Gastroesophageal sphincter (tissue), 4 donors: ENCODE data around the gene IRAK2. TPM values are rescaled to one million over a fixed set of nuclear protein-coding genes. Genes with fewer than 3 reads are reported as not detected.

ENCODE experiments used
- ATAC-seq: fragments of 150-250 bp; one replicate; pipeline ENCODE4 v1.9.1; 2016; ENCODE audit warnings: mild to moderate bottlenecking, moderate library complexity
- H3K27ac ChIP-seq, 4 donors: fragments of 200-600 bp; sonication (generic) in 3 of 4; 1 replicate in 3 of 4; 2 replicates in 1 of 4; pipeline ENCODE4 v1.5.1; 2016 to 2019
- H3K27me3 ChIP-seq: fragments of 200-600 bp; sonication (generic); one replicate; pipeline ENCODE4 v1.5.1; 2019
- H3K36me3 ChIP-seq, 2 donors: fragments of 200-600 bp; sonication (generic); one replicate each; pipeline ENCODE4 v1.5.1; 2019; ENCODE audit warnings: control low read depth in 1 of 2
- H3K4me1 ChIP-seq, 3 donors: fragments of 200-600 bp; sonication (generic); 1 replicate in 2 of 3; 2 replicates in 1 of 3; pipeline ENCODE4 v1.5.1; 2016 to 2019; ENCODE audit warnings: control low read depth in 2 of 3
- H3K4me3 ChIP-seq, 2 donors: fragments of 200-600 bp; sonication (generic); one replicate each; pipeline ENCODE4 v1.5.1; 2019; ENCODE audit warnings: mild to moderate bottlenecking in 1 of 2, moderate library complexity in 1 of 2
- H3K9me3 ChIP-seq, 3 donors: fragments of 200-600 bp; sonication (generic); one replicate each; pipeline ENCODE4 v1.5.1; 2017 to 2019; ENCODE audit warnings: control low read depth in 2 of 3
- CTCF ChIP-seq, 4 experiments: fragments of 200-600 bp in 2 of 4; fragments of 450-650 bp in 2 of 4; sonication (generic) in 1 of 4; IDR thresholded peaks; one replicate each; pipeline ENCODE4 v1.5.1; 2017 to 2019; ENCODE audit warnings: antibody characterized with exemption in 4 of 4, mild to moderate bottlenecking in 2 of 4, moderate library complexity in 2 of 4
- EP300 ChIP-seq: sonication (generic); formaldehyde crosslinking; IDR thresholded peaks from one replicate; pipeline ENCODE4 v1.6.1; 2017; ENCODE audit warnings: antibody characterized with exemption, mild to moderate bottlenecking
- POLR2A ChIP-seq, 2 donors: fragments of 450-650 bp; IDR thresholded peaks; one replicate each; pipeline ENCODE4 v1.6.1; 2017; ENCODE audit warnings: antibody characterized with exemption in 2 of 2, mild to moderate bottlenecking in 2 of 2, moderate library complexity in 1 of 2
- POLR2AphosphoS5 ChIP-seq: sonication (generic); formaldehyde crosslinking; IDR thresholded peaks from one replicate; pipeline ENCODE4 v1.6.1; 2017; ENCODE audit warnings: antibody characterized with exemption
- WGBS, 2 donors: methylation state at CpG; one replicate each; pipeline ENCODE4 v1.1.5; 2018; ENCODE audit warnings: low coverage in 1 of 2; 5-methylcytosine and 5-hydroxymethylcytosine counted together
- total RNA-seq, 4 donors: library from RNA; depleted of rRNA; stranded (reverse); fragments of >200 nt; gene quantifications; one replicate each; pipeline ENCODE4 v1.1.0, GENCODE V29; 2016

The IRAK2 gene
- total RNA-seq, 4 donors from 2014 or later, result 2.2 to 4.4 (median 3.3) TPM

GRCh38 chr3:10184250-10184649, 19.5 kb downstream of the IRAK2 start:
- Histone ChIP-seq H3K27ac (no peak overlapping the region), H3K4me1 (peaks cover 0 to 30% (median 8%) of the 10 kb centered on the region in 3 donors), H3K9me3 (no peaks in the 10 kb centered on the region), H3K4me3 (no peak overlapping the region), H3K27me3 (no peaks in the 10 kb centered on the region), H3K36me3 (peaks cover 0 to 26% of the 10 kb centered on the region in 2 donors)
- TF ChIP-seq POLR2AphosphoS5 (no peak), EP300 (no peak), CTCF (IDR thresholded peaks at IDR 0.05) (no peak), POLR2A (IDR thresholded peaks at IDR 0.05) (no peak)
- WGBS, 2 donors, result 69% methylated on average over 2 of the region's 2 CpGs; no CpG with 5 or more reads in 1 of the 2 donors
- ATAC-seq, result no peak

- H3K4me1 ChIP-seq, result peaks cover 8 to 48% (median 25%) of the 10 kb centered on the region in 3 donors
- 73 to 75% methylated on average over 7 to 12 of the region's 12 CpGs for WGBS, 2 donors
- no peaks in the 10 kb centered on the region for H3K9me3 ChIP-seq
- no peak overlapping the region for H3K4me3 ChIP-seq
- no peaks in the 10 kb centered on the region for H3K27me3 ChIP-seq
- TF ChIP-seq POLR2AphosphoS5, result no peak
- no peak for TF ChIP-seq CTCF (IDR thresholded peaks at IDR 0.05)
- no peak for TF ChIP-seq EP300
- no peak for TF ChIP-seq POLR2A (IDR thresholded peaks at IDR 0.05)
- ATAC-seq, result no peak
- H3K27ac ChIP-seq, result peak overlapping the region in 2 of 4 donors; percentile 3 to 16
- H3K36me3 ChIP-seq, result peaks cover 0 to 9% of the 10 kb centered on the region in 2 donors
Measured at GRCh38 chr3:10185804-10186762, 21.4 kb downstream of the IRAK2 start.

GRCh38 chr3:10187290-10187876, 22.7 kb downstream of the IRAK2 start:
- WGBS, 2 donors, result 80 to 90% methylated on average over 1 to 3 of the region's 4 CpGs
- Histone ChIP-seq H3K9me3 (no peaks in the 10 kb centered on the region), H3K36me3 (peaks cover 0 to 8% of the 10 kb centered on the region in 2 donors), H3K4me3 (no peak overlapping the region), H3K27me3 (no peaks in the 10 kb centered on the region), H3K27ac (no peak overlapping the region), H3K4me1 (peaks cover 17 to 61% (median 35%) of the 10 kb centered on the region in 3 donors)
- no peak for TF ChIP-seq EP300
- no peak for TF ChIP-seq POLR2AphosphoS5
- no peak for TF ChIP-seq CTCF (IDR thresholded peaks at IDR 0.05)
- no peak for TF ChIP-seq POLR2A (IDR thresholded peaks at IDR 0.05)
- ATAC-seq, result no peak

- H3K36me3 ChIP-seq, result peaks cover 0 to 8% of the 10 kb centered on the region in 2 donors
- H3K27ac ChIP-seq, result no peak overlapping the region
- H3K4me1 ChIP-seq, result peaks cover 17 to 67% (median 41%) of the 10 kb centered on the region in 3 donors
- ATAC-seq, result no peak
- 100% methylated on average over 1 to 2 of the region's 2 CpGs for WGBS, 2 donors
- no peak overlapping the region for H3K4me3 ChIP-seq
- no peaks in the 10 kb centered on the region for H3K27me3 ChIP-seq
- TF ChIP-seq POLR2AphosphoS5, result no peak
- no peak for TF ChIP-seq POLR2A (IDR thresholded peaks at IDR 0.05)
- no peak for TF ChIP-seq CTCF (IDR thresholded peaks at IDR 0.05)
- TF ChIP-seq EP300, result no peak
- H3K9me3 ChIP-seq, result no peaks in the 10 kb centered on the region
Measured at GRCh38 chr3:10187944-10188343, 23.2 kb downstream of the IRAK2 start.
